NOMO-1 treated with dmso at 0.1 percent for 144 hours (cell line): ENCODE data around the gene CYTH2.

Experiments
- DNase-seq: peaks from one replicate; lab custom pipeline; 2025; ENCODE audit not compliant: unreplicated experiment; lab: John Stamatoyannopoulos, UW

Gene CYTH2

DNA sequence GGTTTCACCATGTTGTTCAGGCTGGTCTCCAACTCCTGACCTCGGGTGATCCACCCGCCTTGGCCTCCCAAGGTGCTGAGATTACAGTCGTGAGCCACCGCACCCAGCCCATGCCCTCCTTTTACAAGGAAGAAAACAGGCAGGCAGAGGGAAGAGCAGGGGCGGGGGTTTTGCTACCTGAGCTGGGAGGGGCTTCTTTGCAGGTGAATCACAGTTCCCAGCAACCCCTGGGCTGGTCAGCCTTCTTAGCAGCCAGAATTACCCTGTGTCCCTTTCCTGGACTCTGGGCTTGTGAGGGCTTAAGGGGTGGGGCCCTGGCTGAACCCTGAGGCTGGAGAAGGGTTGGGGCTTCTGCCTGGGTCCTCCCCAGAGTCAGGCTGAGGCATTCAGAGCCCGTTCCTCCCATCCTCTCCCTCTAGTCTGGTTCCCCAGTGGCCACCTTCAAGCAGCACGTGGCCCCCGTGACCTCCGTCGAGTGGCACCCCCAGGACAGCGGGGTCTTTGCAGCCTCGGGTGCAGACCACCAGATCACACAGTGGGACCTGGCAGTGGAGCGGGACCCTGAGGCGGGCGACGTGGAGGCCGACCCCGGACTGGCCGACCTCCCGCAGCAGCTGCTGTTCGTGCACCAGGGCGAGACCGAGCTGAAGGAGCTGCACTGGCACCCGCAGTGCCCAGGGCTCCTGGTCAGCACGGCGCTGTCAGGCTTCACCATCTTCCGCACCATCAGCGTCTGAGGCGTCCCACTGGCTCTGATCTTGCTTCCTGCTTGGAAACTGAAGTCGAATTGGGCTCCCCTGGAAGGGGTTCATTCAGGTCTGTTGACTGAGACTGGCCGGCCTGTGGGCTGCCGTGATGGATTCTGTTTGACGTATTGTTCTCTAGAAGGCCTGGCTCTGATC lies 16.6 kb upstream of the CYTH2 start:
- DNase-seq: no peak

DNA sequence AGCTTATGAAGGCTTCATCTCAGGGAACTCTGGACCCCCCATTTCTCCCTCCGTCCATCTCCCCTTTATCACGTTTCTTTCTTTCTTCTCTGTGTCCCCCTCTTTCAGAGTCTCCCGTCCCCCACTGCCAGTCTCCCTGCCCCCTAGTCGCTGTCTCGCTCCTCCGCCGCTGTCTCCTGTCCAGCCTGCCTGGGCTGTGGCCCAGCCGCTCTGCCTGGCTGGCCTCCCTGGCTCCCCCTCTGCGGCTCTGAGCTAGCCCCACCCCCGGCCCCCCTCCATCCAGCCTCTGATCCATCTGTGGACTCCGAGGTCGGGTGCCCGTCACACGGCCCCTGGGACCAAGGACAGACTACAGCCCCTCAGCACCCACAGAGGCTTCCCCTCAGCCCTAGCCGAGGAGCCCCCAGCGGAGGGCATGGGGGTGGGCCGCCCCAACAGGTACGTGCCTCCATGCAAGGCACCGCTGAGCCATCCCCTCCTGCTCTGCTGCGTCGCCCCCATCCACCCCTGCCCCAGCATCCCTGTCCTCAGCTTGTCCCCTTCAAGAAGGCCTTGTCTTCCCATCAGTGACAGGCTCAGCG lies 14.9 kb upstream of the CYTH2 start:
- no peak for DNase-seq

DNA sequence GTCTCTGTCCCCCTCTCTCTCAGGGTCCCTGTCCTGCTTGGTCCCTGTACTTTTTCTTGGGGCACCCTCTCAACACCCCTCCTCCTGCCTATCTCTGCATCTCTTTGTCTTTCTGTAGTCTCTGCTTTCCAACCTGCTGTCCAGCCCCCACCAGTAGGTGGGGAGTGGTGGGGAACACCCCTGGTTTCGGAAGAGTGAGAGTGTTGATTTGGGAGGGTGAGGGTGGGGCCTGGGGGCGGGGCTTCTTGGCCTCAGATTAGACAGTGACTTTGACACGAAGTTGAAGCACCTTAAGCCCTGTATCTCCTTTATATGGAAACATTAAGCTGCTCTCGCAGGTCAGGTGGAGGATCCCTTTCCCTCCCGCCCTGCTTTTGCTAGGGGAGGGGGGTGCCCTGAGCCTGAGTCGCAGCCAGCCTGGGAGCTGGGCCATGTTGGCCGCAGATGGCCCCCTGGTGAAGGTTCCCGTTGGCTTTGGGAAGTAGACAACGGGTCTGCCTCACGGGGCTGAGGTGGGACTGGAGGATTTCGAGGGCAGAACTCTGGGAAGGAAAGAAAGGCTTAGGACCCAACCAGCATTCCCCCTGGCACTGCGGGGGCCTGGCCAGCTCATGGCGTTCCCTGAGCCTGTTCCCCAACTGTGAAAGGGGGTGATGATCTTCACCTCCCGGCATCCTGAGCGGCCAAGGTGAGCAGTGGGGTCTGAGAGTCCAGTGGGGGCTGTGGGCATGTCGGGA lies 13.8 kb upstream of the CYTH2 start, which contains the start of gene KCNJ14:
TSS of gene KCNJ14 (plus strand) at position 404 of the 737 bp plus-strand sequence. CDS start 6,151 bp downstream, outside the sequence.
- no peak for DNase-seq

DNA sequence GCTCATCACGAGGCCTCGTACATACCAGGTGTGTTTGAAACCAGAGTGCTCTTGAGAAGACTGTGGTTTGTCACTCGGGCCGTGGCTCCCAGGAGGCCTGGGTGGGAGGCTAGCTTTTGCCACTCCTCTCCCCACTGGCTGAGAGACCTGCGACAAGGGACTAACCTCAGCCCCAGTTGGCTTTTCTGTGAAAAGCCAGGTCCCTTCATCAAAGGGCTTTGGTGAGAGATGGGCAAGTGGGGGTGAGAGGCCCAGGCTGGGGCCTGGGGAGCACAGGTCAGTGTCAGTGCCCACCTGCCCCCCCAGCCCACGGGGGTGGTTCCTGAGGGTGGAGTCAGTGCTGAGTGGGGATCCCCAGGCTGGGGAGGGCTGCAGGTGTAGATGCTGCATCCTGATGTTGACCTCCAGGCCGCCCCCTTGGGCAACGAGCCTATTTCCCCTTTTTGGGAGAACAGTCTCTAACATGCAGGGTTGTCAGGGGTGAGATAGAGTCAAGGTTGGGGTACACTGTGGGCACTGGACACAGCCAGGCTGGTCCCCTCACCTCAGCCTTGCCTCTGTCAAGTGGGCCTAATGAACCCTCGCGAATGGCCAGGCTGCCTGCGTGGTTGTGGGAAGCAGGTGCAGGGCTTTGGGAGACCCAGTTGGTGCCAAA lies 13.1 kb upstream of the CYTH2 start:
- DNase-seq: no peak

DNA sequence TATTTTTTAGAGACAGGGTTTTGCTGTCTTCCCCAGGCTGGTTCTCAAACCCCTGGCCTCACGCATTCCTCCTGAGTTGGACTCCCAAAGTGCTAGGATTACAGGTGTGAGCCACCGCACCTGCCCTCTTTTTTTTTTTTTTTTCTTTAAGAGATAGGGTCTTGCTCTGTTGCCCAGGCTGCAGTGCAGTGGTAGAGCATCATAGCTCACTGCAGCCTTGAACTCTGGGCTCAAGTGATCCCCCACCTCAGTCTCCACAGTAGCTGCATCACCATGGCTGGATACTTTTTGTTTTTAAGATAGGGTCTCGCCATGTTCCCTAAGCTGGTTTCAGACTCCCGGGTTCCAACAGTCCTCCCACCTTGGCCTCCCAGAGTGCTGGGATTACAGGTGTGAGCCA lies 12.3 kb upstream of the CYTH2 start:
- DNase-seq: no peak

DNA sequence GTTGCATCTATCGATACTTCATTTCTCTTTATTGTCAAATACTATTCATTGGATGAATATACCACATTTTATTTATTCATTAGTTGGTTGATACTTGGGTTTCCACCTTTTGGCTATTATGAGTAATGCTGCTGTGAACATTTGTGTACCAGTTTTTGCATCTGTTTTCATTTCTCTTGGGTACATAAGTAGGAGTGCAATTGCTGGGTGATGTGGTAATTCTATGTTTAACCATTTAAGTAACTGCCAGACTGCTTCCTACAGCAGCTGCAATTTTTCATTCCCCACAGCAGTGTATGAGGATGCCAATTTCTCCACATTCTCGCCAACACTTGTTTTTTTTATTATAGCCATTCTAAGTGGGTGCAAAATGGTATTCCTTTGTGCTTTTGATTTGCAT lies 11.2 kb upstream of the CYTH2 start:
- DNase-seq: no peak

DNA sequence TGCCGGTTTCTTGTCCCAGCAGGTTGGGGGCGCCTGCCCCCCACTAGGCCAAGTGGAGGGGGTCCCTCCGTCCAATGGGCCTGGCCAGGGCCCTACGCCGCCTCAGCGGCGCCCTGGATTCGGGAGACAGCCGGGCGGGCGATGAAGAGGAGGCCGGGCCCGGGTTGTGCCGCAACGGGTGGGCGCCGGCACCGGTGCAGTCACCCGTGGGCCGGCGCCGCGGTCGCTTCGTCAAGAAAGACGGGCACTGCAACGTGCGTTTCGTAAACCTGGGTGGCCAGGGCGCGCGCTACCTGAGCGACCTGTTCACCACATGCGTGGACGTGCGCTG lies 7.6 kb upstream of the CYTH2 start:
- no peak for DNase-seq

DNA sequence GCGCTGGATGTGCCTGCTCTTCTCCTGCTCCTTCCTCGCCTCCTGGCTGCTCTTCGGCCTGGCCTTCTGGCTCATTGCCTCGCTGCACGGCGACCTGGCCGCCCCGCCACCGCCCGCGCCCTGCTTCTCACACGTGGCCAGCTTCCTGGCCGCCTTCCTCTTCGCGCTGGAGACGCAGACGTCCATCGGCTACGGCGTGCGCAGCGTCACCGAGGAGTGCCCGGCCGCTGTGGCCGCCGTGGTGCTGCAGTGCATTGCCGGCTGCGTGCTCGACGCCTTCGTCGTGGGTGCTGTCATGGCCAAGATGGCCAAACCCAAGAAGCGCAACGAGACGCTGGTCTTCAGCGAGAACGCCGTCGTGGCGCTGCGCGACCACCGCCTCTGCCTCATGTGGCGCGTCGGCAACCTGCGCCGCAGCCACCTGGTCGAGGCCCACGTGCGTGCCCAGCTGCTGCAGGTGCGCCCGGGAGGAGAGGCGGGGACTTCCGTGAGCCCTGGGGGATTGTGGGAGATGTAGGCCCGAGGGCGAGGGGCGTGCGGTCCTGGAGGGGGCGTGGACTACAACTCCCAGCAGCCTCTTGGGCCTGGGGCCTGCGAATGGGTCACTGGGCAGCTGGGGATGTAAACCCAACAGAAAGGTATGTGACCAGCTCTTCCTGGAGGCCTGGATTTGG lies 7.0 kb upstream of the CYTH2 start:
- no peak for DNase-seq

DNA sequence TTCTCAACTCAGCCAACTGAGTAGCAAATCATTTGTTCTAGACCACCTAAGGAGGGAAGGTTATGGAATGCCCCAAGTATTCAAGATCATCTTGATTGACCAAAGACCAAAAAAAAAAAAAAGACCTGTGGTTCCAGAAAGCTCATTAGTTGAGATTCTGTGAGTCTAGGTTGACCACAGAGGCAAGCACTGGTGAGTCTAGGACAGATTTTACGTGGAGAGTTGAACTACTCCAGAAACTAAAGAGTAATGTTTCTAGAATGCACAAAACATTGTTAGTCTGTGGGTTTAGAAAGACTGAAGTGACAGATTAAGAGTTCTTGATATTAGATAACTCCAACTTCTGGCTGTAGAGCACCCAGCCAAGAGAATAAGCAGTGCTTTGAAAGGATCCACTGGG lies 4.0 kb upstream of the CYTH2 start:
- no peak for DNase-seq

DNA sequence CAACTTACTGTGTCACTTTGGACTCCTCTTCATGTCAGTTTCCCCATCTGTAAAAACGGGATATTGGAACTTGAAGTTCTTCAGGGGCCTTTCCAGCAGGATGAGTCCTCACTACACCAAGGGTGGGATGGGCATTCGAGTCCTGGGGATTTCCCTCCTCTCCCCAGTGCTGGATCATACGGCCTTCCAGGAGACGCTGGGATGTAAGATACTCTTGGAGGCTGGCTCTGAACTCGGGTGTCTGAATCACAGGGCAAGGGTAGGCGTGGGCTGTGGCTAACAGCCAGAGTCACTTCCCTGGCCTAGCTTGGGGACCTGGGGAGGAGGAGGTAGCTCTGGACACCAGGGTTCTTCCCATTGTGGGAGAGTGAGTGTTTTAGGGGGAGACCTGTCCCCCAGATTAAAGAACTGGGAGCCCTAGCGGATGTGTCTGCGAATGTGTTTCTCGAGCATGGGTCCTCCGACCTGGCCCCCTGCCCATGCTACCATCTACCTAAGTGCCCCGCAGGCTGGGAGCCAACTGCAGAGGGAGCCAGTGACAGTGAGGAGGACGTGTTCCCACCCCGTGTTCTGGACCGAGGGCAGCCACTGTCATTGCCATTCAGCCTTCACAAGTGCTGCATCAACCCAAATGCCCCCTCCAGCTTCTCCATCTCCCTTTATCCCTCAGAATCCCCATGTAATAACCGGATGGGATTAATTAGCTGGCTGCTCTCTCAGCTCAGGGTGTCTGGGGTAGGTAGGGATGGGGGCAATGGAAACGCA lies 2.4 kb upstream of the CYTH2 start:
- DNase-seq: no peak

DNA sequence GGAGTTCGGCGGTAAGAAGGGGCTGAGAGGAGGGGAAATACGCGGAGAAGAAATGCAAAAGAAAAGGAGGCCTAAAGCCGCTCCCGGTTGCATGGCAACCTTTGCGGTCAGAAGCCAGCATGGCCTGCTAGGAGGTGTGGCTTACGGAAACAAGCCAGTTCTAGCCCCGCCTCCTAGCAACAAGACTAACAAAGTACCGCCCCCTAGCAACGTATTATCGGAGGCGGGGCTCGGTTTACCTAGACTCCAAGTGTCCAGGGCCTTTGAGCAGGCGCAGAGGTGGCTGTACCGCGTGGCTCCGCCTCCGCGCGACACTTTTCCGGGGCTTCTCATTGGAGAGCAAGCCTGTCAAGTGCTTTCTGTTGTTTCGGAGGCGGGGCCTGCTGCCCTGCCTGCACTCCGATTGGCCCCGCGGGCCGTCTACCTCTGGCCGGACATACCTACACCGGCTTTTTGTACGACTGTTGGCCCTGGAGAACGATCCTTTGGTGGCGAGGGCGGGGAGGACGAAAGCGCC lies 339 bp upstream of the CYTH2 start:
- peak; percentile 99 for DNase-seq

DNA sequence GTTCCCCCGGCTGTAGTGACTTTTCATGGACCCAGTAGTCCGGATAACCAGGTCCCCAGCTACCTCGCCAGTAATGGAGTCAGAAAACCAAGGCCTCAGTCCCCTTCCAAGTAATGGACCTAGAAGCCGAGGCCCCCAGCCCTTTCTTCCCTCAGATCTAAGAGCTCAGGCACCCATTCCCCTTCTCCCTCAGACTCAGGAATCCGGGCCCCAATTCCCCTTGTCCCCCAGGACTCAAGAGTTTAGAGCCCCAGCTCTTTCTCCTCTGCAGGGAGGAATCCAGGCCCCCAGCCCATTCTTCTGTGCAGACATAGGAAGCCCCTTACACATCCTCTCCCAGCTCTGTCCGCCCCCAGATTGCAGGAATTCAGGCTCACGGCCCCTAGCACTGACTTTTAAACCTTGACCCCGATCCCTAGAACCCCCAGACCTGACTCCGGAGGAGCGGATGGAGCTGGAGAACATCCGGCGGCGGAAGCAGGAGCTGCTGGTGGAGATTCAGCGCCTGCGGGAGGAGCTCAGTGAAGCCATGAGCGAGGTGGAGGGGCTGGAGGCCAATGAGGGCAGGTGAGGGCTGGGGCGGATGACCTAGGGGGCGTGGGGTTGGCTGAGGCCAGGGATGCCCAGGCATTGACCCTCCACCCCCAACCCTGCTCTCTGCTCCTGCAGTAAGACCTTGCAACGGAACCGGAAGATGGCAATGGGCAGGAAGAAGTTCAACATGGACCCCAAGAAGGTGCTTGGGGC lies 938 bp downstream of the CYTH2 start:
- DNase-seq: no peak

DNA sequence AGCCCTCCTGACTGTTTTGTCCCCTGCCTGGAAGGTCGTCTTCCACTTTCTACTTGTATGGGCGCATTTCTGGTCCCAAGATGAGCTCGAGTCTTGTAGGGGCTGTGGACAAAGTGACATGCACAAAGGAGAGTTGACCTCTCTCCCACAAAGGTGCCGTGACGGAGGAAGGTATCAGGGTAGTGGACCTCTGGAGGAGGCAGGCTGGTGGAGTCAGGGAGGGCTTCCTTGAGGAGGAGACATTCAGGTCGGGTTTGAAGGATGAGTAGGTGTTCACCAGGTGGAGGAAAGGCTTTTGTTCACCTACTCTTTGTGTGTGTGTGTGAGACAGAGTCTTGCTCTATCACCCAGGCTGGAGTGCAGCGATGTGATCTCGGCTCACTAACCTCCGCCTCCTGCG lies 1.7 kb downstream of the CYTH2 start:
- no peak for DNase-seq

DNA sequence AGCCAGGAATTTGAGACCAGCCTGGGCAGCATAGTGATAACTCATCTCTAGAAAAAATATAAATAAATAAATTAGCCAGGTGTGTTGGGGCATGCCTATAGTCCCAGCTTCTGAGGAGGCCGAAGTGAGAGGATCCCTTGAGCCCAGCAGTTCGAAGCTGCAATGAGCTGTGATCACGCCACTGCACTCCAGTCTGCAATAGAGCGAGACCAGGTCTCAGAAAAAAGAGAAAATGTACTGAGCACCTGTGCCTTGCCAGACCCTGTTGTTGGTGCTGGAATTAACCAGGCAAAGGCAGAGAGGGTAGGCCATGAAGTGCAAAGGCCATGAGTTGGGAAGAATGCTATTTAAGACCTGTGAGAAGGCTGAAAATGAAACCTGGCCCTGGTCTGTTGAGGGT lies 2.7 kb downstream of the CYTH2 start:
- DNase-seq: no peak

DNA sequence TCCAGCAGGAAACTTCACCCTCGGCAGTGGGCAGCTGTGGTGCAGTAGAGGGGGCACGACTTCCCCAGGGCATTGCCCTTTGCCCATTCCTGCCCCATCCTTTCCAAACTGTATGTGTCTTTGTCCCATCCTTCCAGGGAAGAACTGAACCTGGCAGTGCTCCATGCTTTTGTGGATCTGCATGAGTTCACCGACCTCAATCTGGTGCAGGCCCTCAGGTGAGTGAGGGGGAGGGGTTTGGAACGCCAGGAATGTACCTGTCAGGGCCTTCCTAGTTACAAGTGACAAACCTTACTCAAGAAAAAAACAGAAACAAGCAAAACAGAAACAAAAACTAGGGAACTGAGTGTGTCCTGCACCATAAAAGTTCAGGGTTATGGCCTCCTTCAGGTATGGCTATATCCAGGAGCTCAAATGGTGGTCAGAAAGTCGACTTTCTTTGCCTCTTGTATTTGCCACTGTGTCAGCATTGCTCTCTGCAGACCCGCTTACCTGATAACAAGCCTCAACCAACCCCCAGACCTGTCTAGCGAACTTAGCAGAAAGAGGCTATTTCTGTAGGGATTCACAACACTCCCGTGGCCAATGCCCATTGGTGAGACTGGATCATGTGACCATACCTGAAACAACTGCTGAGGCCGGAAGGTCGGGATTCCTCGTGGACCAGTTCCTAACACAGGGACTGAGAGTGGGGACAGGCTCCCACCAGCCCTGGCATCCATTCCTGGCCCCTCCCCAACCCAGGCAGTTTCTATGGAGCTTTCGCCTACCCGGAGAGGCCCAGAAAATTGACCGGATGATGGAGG lies 4.2 kb downstream of the CYTH2 start:
- DNase-seq: no peak

DNA sequence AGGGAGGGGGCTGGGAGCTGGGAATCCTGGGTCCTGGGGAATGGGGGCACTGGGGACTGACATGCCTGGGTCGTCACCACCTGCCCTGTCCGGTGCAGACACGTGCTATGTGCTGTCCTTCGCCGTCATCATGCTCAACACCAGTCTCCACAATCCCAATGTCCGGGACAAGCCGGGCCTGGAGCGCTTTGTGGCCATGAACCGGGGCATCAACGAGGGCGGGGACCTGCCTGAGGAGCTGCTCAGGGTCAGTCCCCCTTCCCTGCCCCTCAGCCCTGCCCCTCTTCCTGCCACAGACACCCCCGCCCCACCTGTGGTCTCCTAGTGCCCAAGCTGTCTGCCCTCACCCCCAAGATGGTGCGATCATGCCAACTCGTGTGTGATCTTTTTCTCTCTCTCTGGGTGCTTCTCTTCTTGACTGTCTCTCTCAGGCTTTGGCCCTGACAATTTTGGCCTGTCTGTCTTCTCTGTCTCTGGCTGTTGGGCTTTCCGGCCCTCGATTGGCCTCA lies 5.0 kb downstream of the CYTH2 start:
- DNase-seq: no peak

DNA sequence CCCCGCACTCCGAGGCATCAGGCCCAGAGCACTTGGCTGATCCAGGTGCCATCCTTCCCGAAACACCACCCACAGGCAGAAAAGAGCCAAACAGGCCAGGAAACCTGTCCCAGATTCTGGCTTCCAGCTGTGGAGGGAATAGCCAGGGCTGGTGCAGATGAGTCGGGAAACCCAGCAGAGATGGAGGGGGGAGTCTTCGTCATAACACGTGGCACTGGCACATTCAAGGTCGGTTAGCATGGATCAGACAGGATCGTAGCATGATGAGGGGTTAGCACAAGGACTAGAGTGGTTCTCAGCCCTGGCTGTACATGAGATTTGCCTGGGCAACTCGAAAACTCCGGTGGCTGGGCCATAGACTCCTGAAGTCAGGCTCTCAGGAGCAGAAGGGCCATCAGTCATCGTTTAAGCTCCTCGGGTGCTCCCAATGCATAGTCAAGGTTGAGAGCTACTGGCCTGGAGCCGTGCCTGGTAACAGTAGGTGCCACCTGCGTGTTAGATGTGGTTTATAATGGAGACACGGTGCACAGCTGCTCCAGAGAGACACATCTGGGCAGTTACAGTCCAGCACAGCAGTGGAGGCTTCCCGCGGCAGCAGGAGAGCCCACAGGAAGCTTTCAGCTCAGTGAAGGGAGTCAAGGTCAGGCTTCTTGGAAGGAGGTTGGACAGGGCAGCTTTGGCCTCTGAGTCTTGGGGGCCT lies 6.3 kb downstream of the CYTH2 start:
- DNase-seq: no peak

DNA sequence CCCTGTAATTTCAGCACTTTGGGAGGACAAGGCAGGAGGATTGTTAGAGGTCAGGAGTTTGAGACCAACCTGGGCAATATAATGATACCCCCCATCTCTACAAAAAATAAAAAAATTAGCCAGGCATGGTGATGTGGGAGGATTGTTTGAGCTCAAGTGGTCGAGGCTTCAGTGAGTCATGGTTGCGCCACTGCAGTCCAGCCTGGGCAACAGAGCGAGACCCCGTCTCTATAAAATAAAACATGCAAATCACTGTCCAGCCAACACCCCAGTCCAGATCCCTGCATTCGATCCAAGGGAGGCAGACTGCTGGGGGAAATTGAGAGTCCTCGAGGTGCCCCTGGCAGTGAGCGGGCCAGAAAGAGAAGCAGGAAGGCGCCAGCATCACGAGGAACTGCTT lies 7.0 kb downstream of the CYTH2 start:
- no peak for DNase-seq
